ENCODE data around the gene NEURL3.

NEURL3 gene

GRCh38 chr2:96449174-96449573, 56.0 kb downstream of the NEURL3 start:
- TF ChIP-seq CTCF (conservative IDR thresholded peaks at IDR 0.05; ENCODE audit: low read depth, low read length), result no peak

GRCh38 chr2:96447726-96448125, 57.4 kb downstream of the NEURL3 start:
- H3K79me2 ChIP-seq (ENCODE audit: insufficient read depth, low read depth), result no peaks in the 10 kb centered on the region
- no peak overlapping the region for H3K4me3 ChIP-seq (IDR thresholded peaks at IDR 0.05; ENCODE audit: insufficient read depth, low read depth, low read length)
- no peaks in the 10 kb centered on the region for H3K36me3 ChIP-seq (ENCODE audit: insufficient read depth)
- no peaks in the 10 kb centered on the region for H4K20me1 ChIP-seq (ENCODE audit: insufficient read depth)
- H3K4me1 ChIP-seq (ENCODE audit: low read depth, poor library complexity, severe bottlenecking), result no peaks in the 10 kb centered on the region
- TF ChIP-seq CTCF (conservative IDR thresholded peaks at IDR 0.05; ENCODE audit: low read depth, low read length), result no peak
- no peak overlapping the region for H3K9ac ChIP-seq
- H3K27ac ChIP-seq, result no peak overlapping the region
- no peak overlapping the region for H2AFZ ChIP-seq (ENCODE audit: low read depth)
- no peaks in the 10 kb centered on the region for H3K27me3 ChIP-seq (ENCODE audit: insufficient read depth, low read depth)
- H3K4me2 ChIP-seq, result no peak overlapping the region

More at GRCh38 chr2:96449174-96449573, 56.0 kb downstream of the NEURL3 start:
- no peaks in the 10 kb centered on the region for H4K20me1 ChIP-seq (ENCODE audit: insufficient read depth)
- no peak overlapping the region for H3K4me3 ChIP-seq (IDR thresholded peaks at IDR 0.05; ENCODE audit: insufficient read depth, low read depth, low read length)
- H3K4me1 ChIP-seq (ENCODE audit: low read depth, poor library complexity, severe bottlenecking), result no peaks in the 10 kb centered on the region
- no peaks in the 10 kb centered on the region for H3K79me2 ChIP-seq (ENCODE audit: insufficient read depth, low read depth)
- H3K27me3 ChIP-seq (ENCODE audit: insufficient read depth, low read depth), result no peaks in the 10 kb centered on the region
- no peak overlapping the region for H2AFZ ChIP-seq (ENCODE audit: low read depth)
- no peak overlapping the region for H3K27ac ChIP-seq
- H3K36me3 ChIP-seq (ENCODE audit: insufficient read depth), result no peaks in the 10 kb centered on the region
- H3K4me2 ChIP-seq, result no peak overlapping the region
- no peak overlapping the region for H3K9ac ChIP-seq

Data from KMS-11 (cell line).